Caco-2 (cell line): Measurements from ENCODE around the gene TMC6. TPM values are rescaled to one million over a fixed set of nuclear protein-coding genes. Genes with fewer than 3 reads are reported as not detected.
"Not testable (repeated sequence)": the region's sequence is repeated elsewhere in the genome, so short reads cannot be mapped to it uniquely, and the experiment has no call there.

Experiments used
- BruUV-seq: library from RNA; stranded (reverse); fragments of 400-500 nt; replicated peaks from 2 replicates; lab custom pipeline; 2021; lab: Mats Ljungman, UMichigan
- CTCF ChIA-PET: fragments of 300-600 bp; sonication (Branson Sonifier 250); formaldehyde crosslinking; loops from one replicate; lab custom pipeline; 2022; ENCODE audit warnings: antibody characterized with exemption; lab: Charles Lee
- POLR2A ChIA-PET: fragments of 300-600 bp; sonication (Branson Sonifier 250); formaldehyde crosslinking; loops from one replicate; lab custom pipeline; 2022; ENCODE audit warnings: antibody characterized with exemption; lab: Charles Lee
- DNase-seq, 2 experiments: peaks; one replicate each; pipeline versions ENCODE4 v3.0.0 to v3.0.0-alpha.2; 2020 to 2022
- H3K27me3 ChIP-seq: replicated peaks from 2 replicates; pipeline ENCODE4 v1.6.0; 2011; ENCODE audit warnings: low read length; ENCODE audit not compliant: control insufficient read depth, insufficient read depth
- H3K36me3 ChIP-seq: 2 replicates; pipeline ENCODE4 v1.5.1; 2011; ENCODE audit warnings: low read length; ENCODE audit not compliant: control insufficient read depth, insufficient read depth
- H3K4me1 ChIP-seq: fragments of 250-450 bp; sonication (Bioruptor Pico); 2 replicates; pipeline ENCODE4 v1.5.1; 2020; ENCODE audit warnings: mild to moderate bottlenecking
- H3K4me3 ChIP-seq: 2 replicates; pipeline ENCODE4 v1.5.1; 2011; ENCODE audit warnings: low read depth, mild to moderate bottlenecking, control low read depth, low read length
- H3K9me3 ChIP-seq: fragments of 250-450 bp; sonication (Bioruptor Pico); 2 replicates; pipeline ENCODE4 v1.5.1; 2020; ENCODE audit warnings: mild to moderate bottlenecking, moderate library complexity
- H3K27ac Mint-ChIP-seq: one replicate; pipeline ENCODE4 v1.8.0; 2022; ENCODE audit warnings: mixed read lengths; ENCODE audit not compliant: unreplicated experiment
- H3K27me3 Mint-ChIP-seq: one replicate; pipeline ENCODE4 v1.8.0; 2022; ENCODE audit warnings: mixed read lengths; ENCODE audit not compliant: insufficient read depth, unreplicated experiment
- H3K36me3 Mint-ChIP-seq: one replicate; pipeline ENCODE4 v1.8.0; 2022; ENCODE audit warnings: mild to moderate bottlenecking, mixed read lengths; ENCODE audit not compliant: insufficient read depth, unreplicated experiment
- H3K4me1 Mint-ChIP-seq: one replicate; pipeline ENCODE4 v1.8.0; 2022; ENCODE audit warnings: low read depth, mixed read lengths; ENCODE audit not compliant: unreplicated experiment
- H3K4me3 Mint-ChIP-seq: one replicate; pipeline ENCODE4 v1.8.0; 2022; ENCODE audit warnings: mild to moderate bottlenecking, moderate library complexity, mixed read lengths; ENCODE audit not compliant: unreplicated experiment
- H3K9me3 Mint-ChIP-seq: one replicate; pipeline ENCODE4 v1.8.0; 2022; ENCODE audit warnings: mixed read lengths; ENCODE audit not compliant: unreplicated experiment
- CTCF ChIP-seq, 2 experiments: fragments of 200-600 bp in 1 of 2; IDR thresholded peaks; 1 replicate in 1 of 2; 2 replicates in 1 of 2; pipeline versions ENCODE4 v1.5.1 to v1.8.0; 2011 to 2022; ENCODE audit warnings: antibody characterized with exemption in 1 of 2, control low read depth in 1 of 2, inconsistent platforms in 1 of 2, low read depth in 1 of 2, low read length in 1 of 2, mild to moderate bottlenecking in 1 of 2, moderate library complexity in 1 of 2; ENCODE audit not compliant: insufficient read depth in 1 of 2, severe bottlenecking in 1 of 2, unreplicated experiment in 1 of 2
- intact Hi-C: fragments of 100-400 bp; cut with micrococcal nuclease; formaldehyde crosslinking; loops from one replicate; pipeline ENCODE4 v1.10.0; 2022; ENCODE audit not compliant: unreplicated experiment
- total RNA-seq: library from RNA; stranded (reverse); gene quantifications from 2 replicates; pipeline ENCODE4 v1.2.3, GENCODE V29; 2022

TMC6 gene
- total RNA-seq, 1 experiment from 2014 or later = 77.7 TPM

DNA sequence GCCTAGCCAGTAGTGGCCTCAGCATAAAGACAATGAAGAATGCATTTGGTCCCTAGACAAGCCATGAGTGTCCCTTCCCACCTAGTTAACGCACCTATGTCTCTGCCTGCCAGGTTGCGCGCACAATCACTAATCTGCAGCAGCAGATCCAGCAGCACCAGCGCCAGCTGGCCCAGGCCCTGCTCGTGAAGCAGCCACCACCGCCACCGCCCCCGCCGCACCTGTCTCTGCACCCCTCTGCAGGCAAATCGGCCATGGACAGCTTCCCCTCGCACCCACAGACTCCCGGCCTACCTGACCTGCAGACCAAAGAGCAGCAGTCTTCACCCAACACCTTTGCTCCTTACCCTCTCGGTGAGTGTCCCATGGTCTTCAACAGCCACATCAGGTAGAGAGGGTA, 41.8 kb downstream of the TMC6 start:
- DNase-seq = no peak
- no TSS peak for BruUV-seq
- no peaks in the 10 kb centered on the region for H3K27me3 Mint-ChIP-seq
- no peaks in the 10 kb centered on the region for H3K4me1 Mint-ChIP-seq
- H3K4me1 ChIP-seq = no peaks in the 10 kb centered on the region
- H3K27ac Mint-ChIP-seq = no peak overlapping the region
- ChIA-PET CTCF (interaction anchor here (0.6 kb wide), 1 partner anchor 916 kb away, joined by 3 read pairs; no protein-coding TSS in a partner anchor), POLR2A (no interaction called here)
- H3K27me3 ChIP-seq = no peaks in the 10 kb centered on the region
- intact Hi-C loops = no loop called here
- peaks cover 6% of the 10 kb centered on the region for H3K36me3 Mint-ChIP-seq
- no peaks in the 10 kb centered on the region for H3K9me3 ChIP-seq
- no peak overlapping the region for H3K4me3 ChIP-seq
- H3K36me3 ChIP-seq = no peaks in the 10 kb centered on the region; the same call in none of the 2 replicates
- H3K9me3 Mint-ChIP-seq = no peaks in the 10 kb centered on the region
- no peak overlapping the region for H3K4me3 Mint-ChIP-seq
- no peak for TF ChIP-seq CTCF (IDR thresholded peaks at IDR 0.05; ENCODE audit: insufficient read depth in 1 of 2, low read depth in 1 of 2, low read length in 1 of 2, severe bottlenecking in 1 of 2, unreplicated experiment in 1 of 2)

DNA sequence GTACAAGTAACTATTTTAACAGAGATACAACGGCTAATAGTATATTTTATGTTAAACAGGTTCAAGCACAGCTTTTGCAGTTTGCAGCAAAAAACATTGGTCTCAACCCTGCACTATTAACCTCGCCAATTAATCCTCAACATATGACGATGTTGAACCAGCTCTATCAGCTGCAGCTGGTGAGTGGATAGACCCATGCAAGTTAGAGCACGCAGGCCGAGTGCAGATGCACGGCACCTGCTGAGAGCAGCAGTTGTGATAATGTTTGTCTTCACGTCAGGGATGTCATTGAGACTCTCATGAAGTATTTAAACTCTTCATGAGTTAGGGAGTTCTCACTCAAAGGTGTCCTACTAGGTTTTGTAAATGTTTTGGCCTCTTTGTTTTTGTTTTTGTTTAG, 45.6 kb downstream of the TMC6 start:
- no peak for DNase-seq
- ChIA-PET POLR2A (no interaction called here), CTCF (no interaction called here)
- H3K9me3 ChIP-seq = no peaks in the 10 kb centered on the region
- H3K27me3 ChIP-seq = no peaks in the 10 kb centered on the region
- no TSS peak for BruUV-seq
- no peaks in the 10 kb centered on the region for H3K4me1 ChIP-seq
- Mint-ChIP-seq H3K27ac (no peak overlapping the region), H3K36me3 (peaks cover 6% of the 10 kb centered on the region), H3K9me3 (no peaks in the 10 kb centered on the region), H3K4me3 (no peak overlapping the region), H3K4me1 (no peaks in the 10 kb centered on the region), H3K27me3 (no peaks in the 10 kb centered on the region)
- TF ChIP-seq CTCF (IDR thresholded peaks at IDR 0.05; ENCODE audit: insufficient read depth in 1 of 2, low read depth in 1 of 2, low read length in 1 of 2, severe bottlenecking in 1 of 2, unreplicated experiment in 1 of 2) = no peak
- H3K36me3 ChIP-seq = peaks cover 1% of the 10 kb centered on the region
- no peak overlapping the region for H3K4me3 ChIP-seq
- intact Hi-C loops = no loop called here

- H3K27me3 ChIP-seq, H3K27ac Mint-ChIP-seq, CTCF ChIA-PET, H3K4me3 ChIP-seq, H3K36me3 ChIP-seq, H3K4me3 Mint-ChIP-seq, H3K4me1 Mint-ChIP-seq, intact Hi-C loops, DNase-seq, H3K9me3 ChIP-seq, POLR2A ChIA-PET, H3K27me3 Mint-ChIP-seq, H3K4me1 ChIP-seq, BruUV-seq, H3K9me3 Mint-ChIP-seq, H3K36me3 Mint-ChIP-seq: not testable (repeated sequence)
These were observed 46.1 kb downstream of the TMC6 start for GRCh38 chr17:78082355-78082872.

- H3K4me3 ChIP-seq = no peak overlapping the region
- no peak for TF ChIP-seq CTCF (IDR thresholded peaks at IDR 0.05; ENCODE audit: insufficient read depth in 1 of 2, low read depth in 1 of 2, low read length in 1 of 2, severe bottlenecking in 1 of 2, unreplicated experiment in 1 of 2)
- POLR2A ChIA-PET = no interaction called here
- Mint-ChIP-seq H3K27ac (no peak overlapping the region), H3K4me3 (no peak overlapping the region), H3K27me3 (no peaks in the 10 kb centered on the region), H3K9me3 (no peaks in the 10 kb centered on the region), H3K4me1 (no peaks in the 10 kb centered on the region), H3K36me3 (peaks cover 6% of the 10 kb centered on the region)
- H3K27me3 ChIP-seq = no peaks in the 10 kb centered on the region
- no peaks in the 10 kb centered on the region for H3K9me3 ChIP-seq
- BruUV-seq = no TSS peak
- no peak for DNase-seq
- H3K36me3 ChIP-seq = peaks cover 1% of the 10 kb centered on the region
- CTCF ChIA-PET = no interaction called here
- intact Hi-C loops = no loop called here
- H3K4me1 ChIP-seq = no peaks in the 10 kb centered on the region
These were observed 47.0 kb downstream of the TMC6 start for GRCh38 chr17:78081551-78081950.
